ENCODE data around the gene A1BG.
"Not testable (repeated sequence)": the region's sequence is repeated elsewhere in the genome, so short reads cannot be mapped to it uniquely, and the experiment has no call there.

A1BG gene

DNA sequence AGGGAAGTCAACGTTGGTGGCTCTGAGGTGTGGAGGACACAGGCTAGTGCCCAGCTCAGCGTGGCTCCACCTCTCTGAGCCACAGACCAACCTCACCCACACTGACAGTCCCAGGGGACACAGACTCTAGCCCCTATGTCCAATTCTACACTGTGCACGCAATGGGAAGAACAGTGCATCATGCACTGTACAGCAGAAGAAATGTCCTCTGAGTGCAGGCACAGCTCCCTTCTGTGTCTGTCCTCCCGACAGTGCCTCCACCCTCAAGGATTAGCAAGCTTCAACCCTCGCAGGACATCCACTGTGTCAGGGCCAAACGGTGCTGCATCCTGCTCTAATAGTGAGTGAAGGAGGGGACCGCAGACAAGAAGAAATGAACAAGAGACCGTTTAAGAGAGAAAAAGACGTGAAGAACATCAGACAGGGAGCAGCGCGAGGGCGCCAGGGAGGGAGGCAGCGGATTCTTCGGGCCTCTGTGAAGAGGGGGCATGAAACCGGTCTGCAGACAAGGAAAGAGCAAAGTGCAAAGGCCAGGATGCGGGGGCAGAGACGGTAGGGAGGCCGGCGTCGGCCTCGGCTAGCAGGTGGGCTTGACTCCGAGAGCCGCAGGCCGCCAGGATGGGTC lies 26.9 kb upstream of the A1BG start:
- Mint-ChIP-seq H3K27ac (peak overlapping the region; percentile 93), H3K27me3 (ENCODE audit: low read depth) (no peaks in the 10 kb centered on the region), H3K4me3 (peak overlapping the region; percentile 86), H3K36me3 (ENCODE audit: low read depth) (no peaks in the 10 kb centered on the region), H3K9me3 (no peaks in the 10 kb centered on the region), H3K4me1 (ENCODE audit: low read depth) (peaks cover 14% of the 10 kb centered on the region)
- no peak for DNase-seq (ENCODE audit: low spot score)

DNA sequence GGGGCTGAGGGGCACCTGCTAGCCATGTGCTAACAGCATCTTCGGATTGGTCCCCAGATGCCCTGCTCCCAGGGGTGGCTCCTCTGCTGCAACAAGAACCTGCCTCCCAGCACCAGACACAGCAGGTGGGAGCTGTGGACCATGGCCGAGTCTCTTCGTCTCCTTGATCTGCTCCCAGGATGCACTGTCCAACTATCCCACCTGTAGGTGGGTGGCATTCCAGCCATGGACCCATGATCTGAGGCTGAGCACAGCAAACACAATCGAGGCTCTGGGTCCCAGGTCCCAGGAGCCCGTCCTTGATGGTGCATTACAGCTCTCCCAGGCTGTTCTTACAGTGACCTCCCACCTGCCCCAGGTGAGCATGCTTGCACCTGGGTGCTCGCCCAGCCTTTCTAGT lies 26.0 kb upstream of the A1BG start:
- Mint-ChIP-seq H3K27ac (peak overlapping the region; percentile 93), H3K9me3 (no peaks in the 10 kb centered on the region), H3K4me1 (ENCODE audit: low read depth) (peaks cover 14% of the 10 kb centered on the region), H3K27me3 (ENCODE audit: low read depth) (no peaks in the 10 kb centered on the region), H3K36me3 (ENCODE audit: low read depth) (no peaks in the 10 kb centered on the region), H3K4me3 (peak overlapping the region; percentile 86)
- DNase-seq (ENCODE audit: low spot score), result no peak

DNA sequence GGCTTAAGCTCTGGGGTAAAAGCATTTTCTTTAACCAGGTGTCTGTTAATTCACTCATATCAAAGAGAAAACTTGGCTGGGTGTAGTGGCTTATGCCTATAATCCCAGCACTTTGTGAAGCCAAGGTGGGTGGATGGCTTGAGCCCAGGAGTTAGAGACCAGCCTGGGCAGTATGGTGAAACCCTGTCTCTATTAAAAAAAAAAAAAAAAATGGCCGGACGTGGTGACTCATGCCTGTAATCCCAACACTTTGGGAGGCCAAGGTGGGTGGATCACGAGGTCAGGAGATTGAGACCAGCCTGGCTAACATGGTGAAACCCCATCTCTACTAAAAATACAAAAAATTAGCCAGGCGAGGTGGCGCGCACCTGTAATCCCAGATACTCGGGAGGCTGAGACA lies 23.4 kb upstream of the A1BG start:
- DNase-seq (ENCODE audit: low spot score), result not testable (repeated sequence)

DNA sequence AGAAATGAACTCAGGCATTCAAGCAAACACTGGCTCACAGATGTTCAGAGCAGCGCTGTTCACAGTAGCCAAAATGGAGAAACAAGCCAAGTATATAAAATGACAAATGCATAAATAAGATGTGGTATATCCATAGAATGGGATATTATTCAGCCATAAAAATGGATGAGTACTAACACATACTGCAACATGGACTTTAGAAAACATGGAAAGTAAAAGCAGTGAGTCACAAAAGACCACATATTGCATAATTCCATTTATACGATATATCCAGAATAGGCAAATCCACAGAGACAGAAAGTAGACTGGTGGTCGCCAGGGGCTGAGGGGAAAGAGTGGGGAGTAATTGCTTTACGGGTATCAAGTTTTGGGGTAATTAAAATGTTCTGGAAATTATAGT lies 20.9 kb upstream of the A1BG start:
- Mint-ChIP-seq H3K27ac (no peak overlapping the region), H3K9me3 (no peaks in the 10 kb centered on the region), H3K27me3 (ENCODE audit: low read depth) (no peaks in the 10 kb centered on the region), H3K4me1 (ENCODE audit: low read depth) (no peaks in the 10 kb centered on the region), H3K4me3 (no peak overlapping the region), H3K36me3 (ENCODE audit: low read depth) (no peaks in the 10 kb centered on the region)
- no peak for DNase-seq (ENCODE audit: low spot score)

More for the DNA sequence above, 23.4 kb upstream of the A1BG start:
- not testable (repeated sequence) for H3K9me3 Mint-ChIP-seq; H3K4me1 Mint-ChIP-seq (ENCODE audit: low read depth); H3K27me3 Mint-ChIP-seq (ENCODE audit: low read depth); H3K27ac Mint-ChIP-seq; H3K36me3 Mint-ChIP-seq (ENCODE audit: low read depth); H3K4me3 Mint-ChIP-seq

DNA sequence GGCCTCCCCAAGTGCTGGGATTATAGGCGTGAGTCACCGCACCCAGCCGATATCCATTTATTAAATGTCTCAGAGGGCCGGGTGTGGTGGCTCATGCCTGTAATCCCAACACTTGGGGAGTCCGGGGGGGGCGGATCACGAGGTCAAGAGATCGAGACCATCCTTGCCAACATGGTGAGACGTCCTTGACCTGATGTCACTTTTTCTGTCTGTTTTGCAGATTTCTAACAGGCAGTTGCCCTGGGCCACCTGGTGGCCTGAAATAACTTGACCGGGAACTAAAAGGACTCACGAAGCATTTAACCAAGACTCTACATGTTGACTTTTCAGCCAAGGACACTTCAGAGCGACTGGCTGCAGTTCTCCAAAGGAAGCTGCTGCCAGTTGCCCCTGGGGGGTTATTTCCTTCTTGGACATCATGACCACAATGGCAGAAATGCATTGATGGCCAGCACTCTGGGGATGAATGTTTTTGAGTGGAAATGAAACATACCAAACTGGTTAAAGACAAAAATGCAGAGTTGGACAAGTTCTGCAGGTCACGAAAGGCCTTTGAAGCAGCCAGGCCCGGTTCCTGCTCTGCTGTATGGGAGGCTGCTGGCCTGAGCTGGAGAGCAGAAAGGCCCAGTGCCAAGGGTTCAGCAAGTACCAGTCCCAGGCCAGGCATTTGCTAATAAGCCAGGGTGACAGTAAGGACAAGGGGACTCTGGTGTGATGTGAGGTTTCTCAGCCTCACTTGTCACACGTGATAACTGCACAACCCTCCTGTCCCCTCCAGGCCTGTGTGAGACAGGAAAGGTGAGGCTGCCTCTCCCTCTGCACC lies 19.2 kb upstream of the A1BG start:
- Mint-ChIP-seq H3K4me3 (no peak overlapping the region), H3K9me3 (no peaks in the 10 kb centered on the region), H3K27ac (no peak overlapping the region), H3K4me1 (ENCODE audit: low read depth) (no peaks in the 10 kb centered on the region), H3K27me3 (ENCODE audit: low read depth) (no peaks in the 10 kb centered on the region), H3K36me3 (ENCODE audit: low read depth) (no peaks in the 10 kb centered on the region)
- DNase-seq (ENCODE audit: low spot score), result no peak

DNA sequence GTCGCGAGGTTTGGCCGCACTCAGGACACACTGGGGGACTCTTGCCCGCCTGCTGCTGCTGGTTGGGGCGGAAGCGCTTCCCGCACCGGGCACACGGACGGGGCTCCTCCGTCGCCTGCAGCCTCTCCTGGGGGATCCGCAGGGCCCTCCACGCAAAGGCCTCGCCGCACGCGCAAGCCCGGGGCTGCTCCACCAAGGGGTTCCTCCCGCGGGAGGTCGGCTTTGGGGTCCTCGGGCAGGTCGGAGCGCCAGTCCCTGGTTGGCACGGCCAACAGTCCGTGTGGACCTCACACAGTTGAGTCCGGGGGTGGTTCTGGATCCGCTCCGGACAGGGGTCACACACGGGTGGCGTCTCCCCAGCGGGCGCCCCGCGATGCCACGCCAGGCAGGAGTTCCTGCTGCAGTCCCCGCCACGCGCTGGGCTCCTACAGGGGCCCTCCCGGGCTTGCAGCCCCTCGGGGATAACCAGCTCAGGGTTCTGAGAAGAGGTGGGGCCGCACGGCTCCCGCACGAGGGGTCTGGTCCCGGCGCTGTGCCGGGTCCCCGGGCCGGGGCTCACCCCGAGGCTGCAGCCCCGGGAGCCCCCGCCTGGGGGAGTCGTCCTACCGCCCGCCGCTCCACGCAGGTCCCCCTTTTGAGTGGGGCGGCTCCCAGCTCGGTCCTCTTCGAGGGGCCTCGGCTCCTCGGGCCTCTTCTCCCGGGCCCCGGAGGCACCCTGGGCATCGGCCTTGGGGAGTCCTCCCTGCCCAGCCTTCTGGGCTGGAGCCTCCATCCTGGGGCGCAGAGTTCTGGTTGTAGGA lies 15.5 kb upstream of the A1BG start:
- Mint-ChIP-seq H3K9me3 (no peaks in the 10 kb centered on the region), H3K27me3 (ENCODE audit: low read depth) (no peaks in the 10 kb centered on the region), H3K4me3 (no peak overlapping the region), H3K27ac (no peak overlapping the region), H3K36me3 (ENCODE audit: low read depth) (no peaks in the 10 kb centered on the region), H3K4me1 (ENCODE audit: low read depth) (peaks cover 3% of the 10 kb centered on the region)
- no peak for DNase-seq (ENCODE audit: low spot score)

DNA sequence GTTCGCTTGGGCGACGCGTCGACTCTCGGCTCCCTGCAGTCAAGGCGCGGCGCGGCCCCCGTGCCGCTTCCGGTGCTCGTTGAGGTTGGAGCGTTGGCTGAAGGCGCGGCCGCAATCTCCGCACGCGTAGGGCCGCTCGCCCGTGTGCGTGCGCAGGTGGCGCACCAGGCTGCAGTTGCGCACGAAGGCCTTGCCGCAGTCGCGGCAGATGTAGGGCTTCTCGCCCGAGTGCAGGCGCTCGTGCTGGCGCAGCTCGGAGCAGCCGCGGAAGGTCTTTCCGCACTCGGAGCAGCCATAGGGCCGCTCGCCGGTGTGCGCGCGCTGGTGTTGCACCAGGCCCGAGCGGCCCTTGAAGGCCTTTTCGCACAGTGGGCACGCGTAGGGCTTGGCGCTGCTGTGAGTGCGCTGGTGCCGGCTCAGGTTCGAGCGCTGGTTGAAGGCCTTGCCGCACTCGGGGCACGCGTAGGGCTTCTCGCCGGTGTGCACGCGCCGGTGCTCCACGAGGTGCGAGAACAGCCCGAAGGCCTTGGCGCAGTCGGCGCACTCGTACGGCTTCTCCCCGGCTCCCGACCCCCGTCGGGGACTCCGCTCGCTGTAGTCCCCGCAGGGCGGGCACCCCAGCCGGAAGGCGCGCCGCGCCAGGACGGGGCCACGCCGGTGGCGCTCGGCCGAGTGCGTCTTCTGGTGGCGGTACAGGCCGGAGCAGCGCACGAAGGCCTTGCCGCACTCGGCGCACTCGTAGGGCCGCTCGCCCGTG lies 14.6 kb upstream of the A1BG start:
- no peaks in the 10 kb centered on the region for H3K36me3 Mint-ChIP-seq (ENCODE audit: low read depth)
- no peak for DNase-seq (ENCODE audit: low spot score)
- H3K4me1 Mint-ChIP-seq (ENCODE audit: low read depth), result peaks cover 4% of the 10 kb centered on the region
- no peaks in the 10 kb centered on the region for H3K27me3 Mint-ChIP-seq (ENCODE audit: low read depth)
- no peaks in the 10 kb centered on the region for H3K9me3 Mint-ChIP-seq
- H3K4me3 Mint-ChIP-seq, result no peak overlapping the region
- no peak overlapping the region for H3K27ac Mint-ChIP-seq

DNA sequence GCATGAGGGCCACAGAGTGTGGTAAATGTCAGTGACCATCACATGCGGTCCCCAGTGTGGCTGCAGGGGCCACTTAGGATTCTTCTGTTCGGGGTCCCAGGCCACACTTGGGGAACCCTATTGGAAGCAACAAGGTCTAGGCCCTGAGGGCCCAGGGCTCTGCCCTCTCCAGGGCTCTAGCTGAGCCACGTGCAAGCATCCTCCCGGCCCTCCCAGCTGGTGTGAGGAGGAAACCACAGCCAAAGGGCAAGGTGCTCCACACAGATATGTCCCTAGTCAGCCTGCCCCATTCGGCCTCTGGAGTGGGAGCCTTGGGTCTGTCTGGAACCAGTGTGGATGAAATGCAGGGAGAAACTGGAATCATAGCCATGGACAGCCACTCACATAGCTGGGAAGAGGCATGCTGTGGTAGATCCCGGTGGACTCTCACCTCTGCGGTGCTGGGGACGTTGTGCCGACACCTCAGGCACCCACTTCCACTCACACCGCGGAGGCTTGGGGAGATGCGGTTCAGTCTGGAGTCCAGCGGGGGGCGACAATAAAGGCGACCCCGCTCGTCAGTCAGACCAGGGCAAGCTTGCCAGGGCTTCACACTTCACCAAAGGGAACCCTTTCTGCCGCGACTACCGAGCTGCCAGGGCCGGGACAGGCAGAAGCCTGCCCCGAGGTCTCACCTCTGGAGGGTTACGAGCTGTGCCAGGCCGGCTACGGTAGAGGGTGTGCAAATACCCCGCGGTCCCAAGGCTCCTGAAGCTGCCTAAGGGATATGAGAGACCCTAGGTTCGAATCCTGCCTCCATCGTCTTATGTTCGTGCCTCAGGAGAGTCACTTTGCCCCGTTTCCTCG lies 13.5 kb upstream of the A1BG start:
- no peaks in the 10 kb centered on the region for H3K27me3 Mint-ChIP-seq (ENCODE audit: low read depth)
- H3K4me1 Mint-ChIP-seq (ENCODE audit: low read depth), result peaks cover 10% of the 10 kb centered on the region
- DNase-seq (ENCODE audit: low spot score), result no peak
- no peak overlapping the region for H3K27ac Mint-ChIP-seq
- no peaks in the 10 kb centered on the region for H3K36me3 Mint-ChIP-seq (ENCODE audit: low read depth)
- H3K9me3 Mint-ChIP-seq, result no peaks in the 10 kb centered on the region
- H3K4me3 Mint-ChIP-seq, result no peak overlapping the region

DNA sequence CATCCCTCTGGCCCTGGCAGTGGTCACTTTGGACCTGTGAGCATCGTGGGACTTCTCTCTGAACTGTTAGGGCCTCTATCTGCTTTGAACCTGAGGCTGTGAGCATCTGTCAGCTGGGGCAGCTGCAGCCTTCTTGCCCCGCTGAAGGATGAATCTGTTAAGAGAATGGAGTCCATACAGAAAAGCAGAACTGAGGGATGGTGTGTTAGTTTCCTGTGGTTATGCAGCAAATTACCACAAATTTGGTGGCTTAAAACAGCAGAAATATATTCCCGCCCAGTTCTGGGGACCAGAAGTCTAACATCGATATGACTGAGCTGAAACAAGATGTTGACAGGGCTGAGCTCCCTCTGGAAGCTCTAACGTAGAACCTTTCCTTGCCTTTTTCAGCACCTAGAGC lies 10.9 kb upstream of the A1BG start:
- Mint-ChIP-seq H3K4me1 (ENCODE audit: low read depth) (peaks cover 11% of the 10 kb centered on the region), H3K36me3 (ENCODE audit: low read depth) (no peaks in the 10 kb centered on the region), H3K4me3 (peak overlapping the region; percentile 24), H3K9me3 (no peaks in the 10 kb centered on the region), H3K27me3 (ENCODE audit: low read depth) (no peaks in the 10 kb centered on the region), H3K27ac (no peak overlapping the region)
- DNase-seq (ENCODE audit: low spot score), result no peak

DNA sequence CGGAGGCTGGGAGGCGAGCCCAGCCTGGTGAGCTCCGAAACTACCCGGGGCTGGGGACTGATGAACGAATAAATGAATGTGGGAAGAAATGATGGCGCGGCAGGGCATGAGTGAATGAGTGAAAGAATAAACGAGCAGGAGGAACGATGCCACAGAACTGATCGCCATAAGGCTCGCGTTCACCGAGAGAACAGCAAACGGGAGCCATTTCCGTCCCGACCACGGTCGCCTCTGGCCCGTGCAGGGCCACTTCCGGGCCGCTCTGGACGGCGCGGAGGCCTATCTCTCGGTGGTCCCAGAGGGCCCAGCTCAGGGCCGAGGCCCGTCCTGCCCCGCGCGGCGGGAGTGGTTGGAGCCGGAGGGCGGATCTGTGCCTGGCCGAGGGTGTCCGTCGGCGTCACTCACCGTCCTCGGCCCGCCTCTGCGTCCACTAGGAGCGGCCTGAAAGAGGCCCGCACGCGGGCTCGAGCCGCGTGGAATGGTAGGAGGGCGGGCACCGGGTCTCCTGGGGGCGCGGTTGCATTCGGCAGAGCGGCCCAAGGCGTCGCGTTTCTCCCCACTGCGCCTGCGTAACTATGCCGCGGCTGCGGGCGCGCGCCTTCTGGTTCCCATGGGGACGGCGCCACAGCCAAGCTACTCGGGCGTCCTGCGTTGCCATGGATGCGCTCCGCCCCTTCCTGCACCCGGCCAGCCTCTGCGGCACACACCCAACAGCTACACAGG lies 9.1 kb upstream of the A1BG start, which contains the start of gene ZNF497:
ZNF497 (minus strand) TSS at position 480 of the 723 bp plus-strand sequence. CDS start 5,116 bp downstream, outside the sequence.
- DNase-seq (ENCODE audit: low spot score), result peak; percentile 96

DNA sequence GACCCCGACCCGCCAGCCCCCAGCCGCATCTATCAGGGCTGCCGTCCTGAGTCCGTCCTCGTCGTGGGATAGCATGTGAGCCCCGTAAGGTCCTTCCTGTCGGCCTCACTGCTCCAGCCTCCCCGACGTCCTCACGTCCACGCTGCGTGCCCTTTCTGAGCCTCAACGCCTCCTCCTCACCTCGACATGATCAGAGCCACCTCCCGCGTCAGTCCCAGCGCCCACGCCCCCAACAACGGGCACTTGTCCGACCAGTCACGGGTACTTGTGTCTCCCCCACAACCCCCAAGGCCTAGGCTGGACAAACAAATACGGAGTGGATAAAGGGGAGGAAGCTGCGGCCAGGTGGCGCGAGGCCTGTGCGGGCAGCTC lies 8.6 kb upstream of the A1BG start:
- Mint-ChIP-seq H3K4me1 (ENCODE audit: low read depth) (peaks cover 11% of the 10 kb centered on the region), H3K4me3 (peak overlapping the region; percentile 86), H3K27ac (peak overlapping the region; percentile 91), H3K36me3 (ENCODE audit: low read depth) (no peaks in the 10 kb centered on the region), H3K9me3 (no peaks in the 10 kb centered on the region), H3K27me3 (ENCODE audit: low read depth) (no peaks in the 10 kb centered on the region)
- DNase-seq (ENCODE audit: low spot score), result peak; percentile 44

More for the DNA sequence above, 9.1 kb upstream of the A1BG start, which contains the start of gene ZNF497:
- H3K4me1 Mint-ChIP-seq (ENCODE audit: low read depth), result peaks cover 11% of the 10 kb centered on the region
- H3K9me3 Mint-ChIP-seq, result no peaks in the 10 kb centered on the region
- peak within 1 kb of the TSS; percentile 86 for H3K4me3 Mint-ChIP-seq
- H3K36me3 Mint-ChIP-seq (ENCODE audit: low read depth), result no peaks in the 10 kb centered on the region
- H3K27me3 Mint-ChIP-seq (ENCODE audit: low read depth), result no peaks in the 10 kb centered on the region
- H3K27ac Mint-ChIP-seq, result peak within 1 kb of the TSS; percentile 91

DNA sequence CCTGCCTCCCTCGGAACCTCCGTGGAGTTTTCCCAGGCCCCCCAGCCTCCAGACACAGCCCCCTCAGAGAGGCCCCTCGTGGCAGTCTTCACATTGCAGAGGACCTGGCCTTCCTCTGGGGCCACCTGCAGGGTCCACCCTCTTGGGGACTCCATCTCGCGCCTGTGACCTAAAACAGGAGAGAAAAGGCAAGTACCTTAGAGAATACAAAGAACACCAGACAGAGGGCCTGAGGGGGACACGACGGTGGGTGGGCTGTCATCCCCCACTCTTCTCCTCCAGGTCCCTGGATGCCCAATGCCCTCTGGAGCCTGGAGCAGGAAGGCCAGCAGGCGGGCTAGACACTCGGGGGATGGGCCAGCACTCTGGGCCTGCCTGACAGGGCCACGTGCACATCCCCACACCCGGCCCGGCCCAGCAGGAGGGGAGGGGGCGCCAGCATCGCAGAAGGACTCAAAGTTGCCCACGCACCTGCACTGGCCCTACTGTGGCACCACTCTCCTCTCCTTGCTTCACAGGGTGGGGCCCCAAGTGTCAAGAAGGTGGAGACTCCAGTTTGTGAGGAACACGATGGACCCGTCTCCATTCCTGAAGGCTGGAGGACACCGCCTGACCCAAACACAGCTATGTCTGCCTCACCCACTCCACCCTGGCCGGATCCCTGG lies 4.3 kb upstream of the A1BG start:
- no peak overlapping the region for H3K27ac Mint-ChIP-seq
- no peak for DNase-seq (ENCODE audit: low spot score)
- peak overlapping the region; percentile 24 for H3K4me3 Mint-ChIP-seq
- H3K27me3 Mint-ChIP-seq (ENCODE audit: low read depth), result peaks cover 4% of the 10 kb centered on the region
- peaks cover 6% of the 10 kb centered on the region for H3K36me3 Mint-ChIP-seq (ENCODE audit: low read depth)
- no peaks in the 10 kb centered on the region for H3K9me3 Mint-ChIP-seq
- H3K4me1 Mint-ChIP-seq (ENCODE audit: low read depth), result peaks cover 6% of the 10 kb centered on the region

Data from T-helper 2 cell treated with Interferon-gamma antibody and Interleukin-4, amounts not matched to agents 5 μg/mL and 100 μg/mL, for 36 hours (primary cell).